ENCODE results near the gene CHID1. TPM values are rescaled to one million over a fixed set of nuclear protein-coding genes. Genes with fewer than 3 reads are reported as not detected.

The CHID1 gene
- total and polyA plus RNA-seq, 2 experiments from 2014 or later: 54.1 to 67.3 TPM

- Histone ChIP-seq H4K20me1 (replicated peaks; ENCODE audit: insufficient read depth) (peaks cover 9% of the 10 kb centered on the region; the same call in 1 of the 2 replicates), H3K27me3 (ENCODE audit: insufficient read depth) (peaks cover 28% of the 10 kb centered on the region), H3K4me3 (peak overlapping the region; percentile 89), H3K4me2 (peak overlapping the region; percentile 98), H3K27ac (ENCODE audit: low read depth) (no peak overlapping the region), H2AFZ (peak overlapping the region; percentile 63; the same call in 1 of the 2 replicates), H3F3A (replicated peaks; ENCODE audit: low read depth) (peaks cover 26% of the 10 kb centered on the region), H3K9me2 (ENCODE audit: insufficient read depth) (no peaks in the 10 kb centered on the region), H3K4me1 (ENCODE audit: insufficient read depth) (peaks cover 34% of the 10 kb centered on the region), H3K36me3 (ENCODE audit: insufficient read depth) (no peaks in the 10 kb centered on the region), H3K79me2 (replicated peaks; ENCODE audit: insufficient read depth) (0 out of 2 replicates have a peak, but pooled peaks cover 5% of the 10 kb centered on the region)
- Mint-ChIP-seq H3K27ac (no peak overlapping the region), H3K27me3 (ENCODE audit: insufficient read depth, low read depth, poor library complexity) (peaks cover 63% of the 10 kb centered on the region), H3K4me1 (peaks cover 43% of the 10 kb centered on the region), H3K36me3 (ENCODE audit: low read depth) (no peaks in the 10 kb centered on the region), H3K4me3 (peak overlapping the region; percentile 64), H3K9me3 (no peaks in the 10 kb centered on the region; the same call in 2 of the 3 replicates)
- peak; percentile 51 for ATAC-seq
- TF ChIP-seq POLR2AphosphoS5 (IDR thresholded peaks at IDR 0.05; ENCODE audit: low read depth): peak; percentile 83
- no peak for TF ChIP-seq REST (IDR thresholded peaks at IDR 0.05; ENCODE audit: unreplicated experiment)
- peak; percentile 95 for DNase-seq (ENCODE audit: low spot score)
Observed at GRCh38 chr11:830295-831117, 80.1 kb downstream of the CHID1 start.

GRCh38 chr11:829847-830294 is 80.7 kb downstream of the CHID1 start:
- Mint-ChIP-seq H3K27me3 (ENCODE audit: insufficient read depth, low read depth, poor library complexity) (peaks cover 61% of the 10 kb centered on the region), H3K9me3 (no peaks in the 10 kb centered on the region; the same call in 2 of the 3 replicates), H3K4me1 (peaks cover 49% of the 10 kb centered on the region), H3K36me3 (ENCODE audit: low read depth) (peaks cover 5% of the 10 kb centered on the region; the same call in 1 of the 3 replicates), H3K4me3 (peak overlapping the region; percentile 64), H3K27ac (no peak overlapping the region)
- H2AFZ ChIP-seq: peak overlapping the region; percentile 80; the same call in 1 of the 2 replicates
- no peaks in the 10 kb centered on the region for H3K9me2 ChIP-seq (ENCODE audit: insufficient read depth)
- peak overlapping the region; percentile 89 for H3K4me3 ChIP-seq
- H3K36me3 ChIP-seq (ENCODE audit: insufficient read depth): no peaks in the 10 kb centered on the region
- peaks cover 34% of the 10 kb centered on the region for H3K4me1 ChIP-seq (ENCODE audit: insufficient read depth)
- H4K20me1 ChIP-seq (replicated peaks; ENCODE audit: insufficient read depth): peaks cover 9% of the 10 kb centered on the region; the same call in 1 of the 2 replicates
- TF ChIP-seq EZH2 (IDR thresholded peaks at IDR 0.05; ENCODE audit: low read depth, unreplicated experiment): no peak
- TF ChIP-seq EZH2phosphoT487 (IDR thresholded peaks at IDR 0.05; ENCODE audit: unreplicated experiment): no peak
- peak; percentile 92 for TF ChIP-seq POLR2AphosphoS5 (IDR thresholded peaks at IDR 0.05; ENCODE audit: low read depth)
- no peak for TF ChIP-seq ZNF331 (CRISPR knock-in tag; IDR thresholded peaks at IDR 0.05; ENCODE audit: low read depth)
- TF ChIP-seq ZNF114 (CRISPR knock-in tag; IDR thresholded peaks at IDR 0.05): no peak
- TF ChIP-seq NANOG (IDR thresholded peaks at IDR 0.05; ENCODE audit: borderline replicate concordance): no peak
- no peak for TF ChIP-seq CREB1 (CRISPR knock-in tag; IDR thresholded peaks at IDR 0.05; ENCODE audit: low read depth)
- no peak for TF ChIP-seq CTCF (conservative IDR thresholded peaks at IDR 0.05; ENCODE audit: low read depth in 2 of 2)
- peak; percentile 77 for DNase-seq (ENCODE audit: low spot score)
- H3F3A ChIP-seq (replicated peaks; ENCODE audit: low read depth): peaks cover 30% of the 10 kb centered on the region
- 0 out of 2 replicates have a peak, but pooled peaks cover 5% of the 10 kb centered on the region for H3K79me2 ChIP-seq (replicated peaks; ENCODE audit: insufficient read depth)
- H3K4me2 ChIP-seq: peak overlapping the region; percentile 98
- H3K27ac ChIP-seq (ENCODE audit: low read depth): no peak overlapping the region
- ATAC-seq: peak; percentile 10
- H3K27me3 ChIP-seq (ENCODE audit: insufficient read depth): peaks cover 28% of the 10 kb centered on the region

Measured in GM23338 (cell line).